H1 (cell line): ENCODE measurements around the gene RPS6KA5. TPM values are rescaled to one million over a fixed set of nuclear protein-coding genes. Genes with fewer than 3 reads are reported as not detected.

Source experiments
- CTCF ChIA-PET: fragments of 300-600 bp; sonication (Branson Sonifier 250); formaldehyde crosslinking; loops from one replicate; lab custom pipeline; 2021; ENCODE audit not compliant: partially characterized antibody; lab: Charles Lee
- POLR2A ChIA-PET: fragments of 300-600 bp; sonication (Branson Sonifier 250); formaldehyde crosslinking; loops from one replicate; lab custom pipeline; 2021; ENCODE audit warnings: inconsistent platforms; ENCODE audit not compliant: partially characterized antibody; lab: Charles Lee
- DNase-seq, 2 experiments: peaks; one replicate each; pipeline versions ENCODE4 v3.0.0 to v3.0.0-alpha.2; 2010 to 2022; ENCODE audit warnings: low spot score in 2 of 2, low read depth in 1 of 2, mixed read lengths in 1 of 2
- FAIRE-seq: peaks from 2 replicates; lab custom pipeline; 2011; peaks lifted over from hg19 to GRCh38; lab: Jason Lieb, UNC
- H2AFZ ChIP-seq: 2 replicates; pipeline ENCODE4 v1.8.1; 2012; ENCODE audit warnings: low read length, inconsistent platforms
- H2AK5ac ChIP-seq: 2 replicates; pipeline ENCODE4 v1.6.1; 2013; ENCODE audit warnings: low read depth, low read length
- H2BK120ac ChIP-seq: replicated peaks from 2 replicates; pipeline ENCODE3; 2013; ENCODE audit warnings: low read depth, low read length, inconsistent platforms
- H2BK12ac ChIP-seq: 2 replicates; pipeline ENCODE4 v1.6.1; 2013; ENCODE audit warnings: low read depth, low read length
- H2BK15ac ChIP-seq: 2 replicates; pipeline ENCODE4 v1.6.1; 2013; ENCODE audit warnings: low read length
- H2BK20ac ChIP-seq: 2 replicates; pipeline ENCODE4 v1.6.1; 2013; ENCODE audit warnings: low read length
- H2BK5ac ChIP-seq: 2 replicates; pipeline ENCODE4 v1.6.1; 2013; ENCODE audit warnings: low read depth, low read length
- H3K14ac ChIP-seq: 2 replicates; pipeline ENCODE4 v1.6.1; 2013; ENCODE audit warnings: inconsistent platforms; ENCODE audit not compliant: insufficient read length
- H3K18ac ChIP-seq: 2 replicates; pipeline ENCODE4 v1.6.1; 2013; ENCODE audit warnings: low read length; ENCODE audit errors: extremely low read depth
- H3K23ac ChIP-seq: 2 replicates; pipeline ENCODE4 v1.6.1; 2013; ENCODE audit warnings: inconsistent platforms; ENCODE audit not compliant: insufficient read length
- H3K23me2 ChIP-seq: 2 replicates; pipeline ENCODE4 v1.6.1; 2013; ENCODE audit warnings: low read depth, low read length
- H3K27ac ChIP-seq: 2 replicates; pipeline ENCODE4 v1.6.1; 2011; ENCODE audit warnings: low read depth, low read length, inconsistent platforms
- H3K27me3 ChIP-seq, 4 experiments: replicated peaks in 1 of 4; 1 replicate in 1 of 4; 2 replicates in 3 of 4; pipeline versions ENCODE4 v1.6.1 to v1.8.1; 2011 to 2013; ENCODE audit warnings: low read length in 3 of 4, mild to moderate bottlenecking in 3 of 4, inconsistent platforms in 2 of 4, mixed read lengths in 2 of 4, moderate library complexity in 1 of 4; ENCODE audit not compliant: control insufficient read depth in 3 of 4, insufficient read depth in 3 of 4; ENCODE audit errors: extremely low read depth in 1 of 4
- H3K36me3 ChIP-seq, 4 experiments: 2 replicates each; pipeline versions ENCODE4 v1.6.1 to v1.8.1; 2011 to 2013; ENCODE audit warnings: mild to moderate bottlenecking in 4 of 4, low read length in 3 of 4, moderate library complexity in 2 of 4, control low read depth in 1 of 4, inconsistent platforms in 1 of 4; ENCODE audit not compliant: insufficient read depth in 4 of 4, control insufficient read depth in 2 of 4
- H3K4ac ChIP-seq: replicated peaks from 2 replicates; pipeline ENCODE3; 2013; ENCODE audit warnings: low read length, low read depth, mixed read lengths, inconsistent platforms; ENCODE audit not compliant: insufficient read length
- H3K4me1 ChIP-seq, 4 experiments: replicated peaks in 1 of 4; 1 replicate in 1 of 4; 2 replicates in 3 of 4; pipeline versions ENCODE4 v1.6.1 to v1.8.1; 2011 to 2013; ENCODE audit warnings: low read length in 3 of 4, inconsistent platforms in 2 of 4, mixed read lengths in 1 of 4; ENCODE audit not compliant: insufficient read depth in 4 of 4, control insufficient read depth in 3 of 4
- H3K4me2 ChIP-seq, 2 experiments: 2 replicates each; pipeline versions ENCODE4 v1.6.1 to v1.8.1; 2011 to 2013; ENCODE audit warnings: low read depth in 2 of 2, low read length in 2 of 2, control low read depth in 1 of 2, inconsistent platforms in 1 of 2, mild to moderate bottlenecking in 1 of 2; ENCODE audit not compliant: insufficient read depth in 1 of 2
- H3K4me3 ChIP-seq, 4 experiments: fragments of 200-600, 300-600 bp in 1 of 4; sonication (generic), shearing (Covaris generic), sonication (Bioruptor Twin) in 1 of 4; 2 replicates each; pipeline versions ENCODE4 v1.5.1 to v1.8.1; 2011 to 2016; ENCODE audit warnings: low read length in 4 of 4, low read depth in 3 of 4, control low read depth in 2 of 4, inconsistent platforms in 2 of 4, mild to moderate bottlenecking in 2 of 4, mixed read lengths in 1 of 4, moderate library complexity in 1 of 4; ENCODE audit not compliant: insufficient read depth in 2 of 4; ENCODE audit errors: extremely low read depth in 1 of 4
- H3K56ac ChIP-seq: replicated peaks from 2 replicates; pipeline ENCODE3; 2013; ENCODE audit warnings: low read depth, mild to moderate bottlenecking, mixed read lengths, low read length, inconsistent platforms; ENCODE audit not compliant: insufficient read length
- H3K79me1 ChIP-seq: 2 replicates; pipeline ENCODE4 v1.6.1; 2013; ENCODE audit warnings: low read depth, low read length, control low read depth
- H3K79me2 ChIP-seq, 2 experiments: 2 replicates each; pipeline versions ENCODE4 v1.6.1 to v1.8.1; 2012 to 2013; ENCODE audit warnings: low read length in 2 of 2, mild to moderate bottlenecking in 2 of 2, inconsistent platforms in 1 of 2; ENCODE audit not compliant: insufficient read depth in 2 of 2, control insufficient read depth in 1 of 2
- H3K9ac ChIP-seq, 4 experiments: replicated peaks in 1 of 4; 1 replicate in 1 of 4; 2 replicates in 3 of 4; pipeline versions ENCODE4 v1.6.1 to v1.8.1; 2011 to 2013; ENCODE audit warnings: low read depth in 3 of 4, low read length in 3 of 4, control low read depth in 2 of 4, mild to moderate bottlenecking in 2 of 4, moderate library complexity in 2 of 4, inconsistent platforms in 1 of 4; ENCODE audit errors: extremely low read depth in 1 of 4
- H3K9me3 ChIP-seq, 2 experiments: 2 replicates each; pipeline versions ENCODE4 v1.6.1 to v1.8.1; 2012 to 2013; ENCODE audit warnings: mild to moderate bottlenecking in 2 of 2, moderate library complexity in 2 of 2, control low read depth in 1 of 2, inconsistent platforms in 1 of 2, low read depth in 1 of 2, low read length in 1 of 2, mixed read lengths in 1 of 2; ENCODE audit not compliant: insufficient read depth in 2 of 2
- H4K20me1 ChIP-seq, 2 experiments: replicated peaks in 1 of 2; 2 replicates each; pipeline versions ENCODE3 to v1.8.1; 2011 to 2013; ENCODE audit warnings: inconsistent platforms in 2 of 2, low read length in 2 of 2, mild to moderate bottlenecking in 1 of 2; ENCODE audit not compliant: insufficient read depth in 2 of 2, control insufficient read depth in 1 of 2
- H4K5ac ChIP-seq: 2 replicates; pipeline ENCODE4 v1.6.1; 2013; ENCODE audit warnings: low read length, low read depth, mixed read lengths, inconsistent platforms; ENCODE audit not compliant: insufficient read length
- H4K8ac ChIP-seq: 2 replicates; pipeline ENCODE4 v1.8.0; 2013; ENCODE audit warnings: mild to moderate bottlenecking, moderate library complexity, low read length, inconsistent platforms; ENCODE audit not compliant: insufficient read depth; ENCODE audit errors: extremely low read depth
- H4K91ac ChIP-seq: replicated peaks from 2 replicates; pipeline ENCODE3; 2013; ENCODE audit warnings: low read length, mixed read lengths, inconsistent platforms; ENCODE audit not compliant: insufficient read length
- KDM4A ChIP-seq: IDR thresholded peaks from one replicate; pipeline ENCODE4 v1.7.1; 2012; ENCODE audit warnings: low read depth, mild to moderate bottlenecking, moderate library complexity, low read length, inconsistent platforms; ENCODE audit not compliant: severe bottlenecking
- RFX5 ChIP-seq: IDR thresholded peaks from 2 replicates; pipeline ENCODE4 v1.6.1; 2011; ENCODE audit warnings: low read depth, low read length, improper control_type of control experiment, borderline replicate concordance
- WGBS, 2 experiments: shearing (Covaris generic) in 1 of 2; methylation state at CpG; one replicate each; pipeline versions ENCODE4 v1.1.6 to v1.1.7; 2013 to 2015; ENCODE audit warnings: low lambda C conversion rate in 2 of 2, mixed read lengths in 2 of 2, inconsistent platforms in 1 of 2, low coverage in 1 of 2, missing lambda C conversion rate in 1 of 2; ENCODE audit not compliant: insufficient replicate concordance in 2 of 2, insufficient coverage in 1 of 2, insufficient read length in 1 of 2; ENCODE audit errors: extremely low coverage in 1 of 2, missing lambda C conversion rate in 1 of 2; 5-methylcytosine and 5-hydroxymethylcytosine counted together
- polyA plus RNA-seq, 7 experiments: library from polyadenylated mRNA; depleted of rRNA in 3 of 7; stranded (reverse) in 5 of 7; unstranded in 2 of 7; fragments of >200 nt in 5 of 7; fragments of 200-250 nt in 2 of 7; gene quantifications; 1 replicate in 5 of 7; 2 replicates in 1 of 7; 4 replicates in 1 of 7; pipeline versions ENCODE4 v1.2.1 to v1.2.3, GENCODE V29; 2011 to 2013; ENCODE audit warnings: missing spikeins in 2 of 7, mixed read lengths in 2 of 7
- total RNA-seq: library from RNA; stranded (reverse); fragmentation: NEBNext Ultra II Directional; extraction: Animal tissue kit (Norgen Biotek cat#: 25700); gene quantifications from 2 replicates; pipeline ENCODE4 v1.2.1, GENCODE V29; 2021

RPS6KA5 gene
- total and polyA plus RNA-seq, 2 of the 8 experiments (the other 6 are each of a cell fraction or from before 2014, with no cell fraction given) = 0.85 to 3.1 TPM

- DNase-seq (peak in 1 of 2 experiments; percentile 26), FAIRE-seq (no peak)
- ChIA-PET POLR2A (interaction anchor here (1.1 kb wide), 1 partner anchor 10 kb away, joined by 3 read pairs; no protein-coding TSS in a partner anchor), CTCF (interaction anchor here (2.5 kb wide), 1 partner anchor 92 kb away, joined by 7 read pairs; no protein-coding TSS in a partner anchor)
- Histone ChIP-seq H4K5ac (no peak overlapping the region), H4K91ac (no peak overlapping the region), H2AFZ (no peak overlapping the region), H3K9ac (no peak overlapping the region), H3K14ac (no peak overlapping the region), H3K79me2 (no peaks in the 10 kb centered on the region), H3K27me3 (no peaks in the 10 kb centered on the region), H4K8ac (no peak overlapping the region), H3K4me1 (peaks cover 0 to 2% (median 0%) of the 10 kb centered on the region in 4 experiments; a peak in 1 of 7 replicates), H3K23ac (no peak overlapping the region), H2AK5ac (peak overlapping the region; percentile 2; the same call in 1 of the 2 replicates), H4K20me1 (no peaks in the 10 kb centered on the region), H2BK15ac (no peak overlapping the region), H3K79me1 (no peaks in the 10 kb centered on the region), H3K18ac (no peak overlapping the region), H2BK5ac (peak overlapping the region; percentile 18; the same call in 1 of the 2 replicates), H3K4me2 (no peak overlapping the region), H2BK120ac (no peak overlapping the region), H3K4me3 (no peak overlapping the region), H3K9me3 (no peaks in the 10 kb centered on the region), H3K27ac (no peak overlapping the region), H3K23me2 (no peaks in the 10 kb centered on the region), H3K36me3 (no peaks in the 10 kb centered on the region; a peak in 1 of 8 replicates), H3K4ac (no peak overlapping the region), H3K56ac (no peak overlapping the region), H2BK20ac (no peak overlapping the region), H2BK12ac (peak overlapping the region; percentile 70)
- WGBS, 2 experiments = 87% methylated on average over 7 of the region's 7 CpGs; no CpG with 5 or more reads in 1 of the 2 experiments
- TF ChIP-seq KDM4A = no peak
- TF ChIP-seq RFX5 = no peak
Measured at GRCh38 chr14:90849787-90850444, 210.5 kb downstream of the RPS6KA5 start.
